Measurements from ENCODE around the gene BRF1.

The BRF1 gene

GRCh38 chr14:105348169-105348944 is 47.6 kb upstream of the BRF1 start:
- 93% methylated on average over 26 of the region's 26 CpGs for WGBS
- Histone ChIP-seq H2BK5ac (ENCODE audit: low read depth, low read length, poor library complexity, severe bottlenecking) (no peak overlapping the region), H3K4ac (ENCODE audit: low read depth in 1 of 2, low read length in 2 of 2) (no peak overlapping the region), H4K8ac (ENCODE audit: low read length) (no peak overlapping the region), H3K36me3 (ENCODE audit: control insufficient read depth in 1 of 2, insufficient read depth in 2 of 2, low read depth in 1 of 2, low read length in 2 of 2) (peaks cover 2 to 28% of the 10 kb centered on the region in 2 experiments), H3K27ac (ENCODE audit: low read length, poor library complexity, severe bottlenecking) (no peak overlapping the region), H3K4me2 (ENCODE audit: low read length, poor library complexity, severe bottlenecking) (no peak overlapping the region), H3K14ac (ENCODE audit: low read length in 2 of 2) (no peak overlapping the region), H3K4me1 (ENCODE audit: control insufficient read depth, insufficient read depth, low read depth, low read length) (peaks cover 13% of the 10 kb centered on the region), H2BK120ac (ENCODE audit: low read depth, low read length) (no peak overlapping the region), H2BK12ac (ENCODE audit: low read length in 2 of 2) (no peak overlapping the region), H3K4me3 (ENCODE audit: insufficient read depth in 1 of 2, low read depth in 1 of 2, low read length in 2 of 2) (no peak overlapping the region), H3K79me1 (replicated peaks; ENCODE audit: low read length, poor library complexity, severe bottlenecking) (peaks cover 35% of the 10 kb centered on the region), H3K18ac (ENCODE audit: low read depth in 1 of 2, low read length in 2 of 2) (no peak overlapping the region), H2AK5ac (ENCODE audit: low read length, severe bottlenecking) (no peak overlapping the region), H4K91ac (ENCODE audit: low read length) (no peak overlapping the region), H3K23ac (ENCODE audit: low read length in 2 of 2) (no peak overlapping the region), H3K9ac (ENCODE audit: low read length) (no peak overlapping the region), H3K9me3 (ENCODE audit: control insufficient read depth, low read length) (peaks cover 4% of the 10 kb centered on the region), H2AFZ (ENCODE audit: low read depth, low read length) (no peak overlapping the region), H2BK15ac (ENCODE audit: low read depth, poor library complexity, severe bottlenecking) (no peak overlapping the region), H3K27me3 (ENCODE audit: control insufficient read depth in 1 of 2, insufficient read depth in 1 of 2, low read length in 2 of 2) (no peaks in the 10 kb centered on the region)
- no peak for DNase-seq

- Histone ChIP-seq H4K91ac (ENCODE audit: low read length) (peak overlapping the region; percentile 16), H4K8ac (ENCODE audit: low read length) (no peak overlapping the region), H3K4me3 (ENCODE audit: insufficient read depth in 1 of 2, low read depth in 1 of 2, low read length in 2 of 2) (no peak overlapping the region), H2BK120ac (ENCODE audit: low read depth, low read length) (no peak overlapping the region), H3K9ac (ENCODE audit: low read length) (no peak overlapping the region), H2AK5ac (ENCODE audit: low read length, severe bottlenecking) (no peak overlapping the region), H3K27me3 (ENCODE audit: control insufficient read depth in 1 of 2, insufficient read depth in 1 of 2, low read length in 2 of 2) (no peaks in the 10 kb centered on the region), H3K23ac (ENCODE audit: low read length in 2 of 2) (no peak overlapping the region), H3K36me3 (ENCODE audit: control insufficient read depth in 1 of 2, insufficient read depth in 2 of 2, low read depth in 1 of 2, low read length in 2 of 2) (peaks cover 2 to 26% of the 10 kb centered on the region in 2 experiments), H3K27ac (ENCODE audit: low read length, poor library complexity, severe bottlenecking) (no peak overlapping the region), H3K4ac (ENCODE audit: low read depth in 1 of 2, low read length in 2 of 2) (no peak overlapping the region), H3K4me2 (ENCODE audit: low read length, poor library complexity, severe bottlenecking) (no peak overlapping the region), H3K14ac (ENCODE audit: low read length in 2 of 2) (no peak overlapping the region), H3K4me1 (ENCODE audit: control insufficient read depth, insufficient read depth, low read depth, low read length) (peaks cover 13% of the 10 kb centered on the region), H2BK5ac (ENCODE audit: low read depth, low read length, poor library complexity, severe bottlenecking) (no peak overlapping the region), H3K79me1 (replicated peaks; ENCODE audit: low read length, poor library complexity, severe bottlenecking) (peaks cover 40% of the 10 kb centered on the region), H2BK12ac (ENCODE audit: low read length in 2 of 2) (no peak overlapping the region), H3K18ac (ENCODE audit: low read depth in 1 of 2, low read length in 2 of 2) (no peak overlapping the region), H2BK15ac (ENCODE audit: low read depth, poor library complexity, severe bottlenecking) (no peak overlapping the region), H3K9me3 (ENCODE audit: control insufficient read depth, low read length) (peaks cover 4% of the 10 kb centered on the region), H2AFZ (ENCODE audit: low read depth, low read length) (no peak overlapping the region)
- 92% methylated on average over 4 of the region's 8 CpGs for WGBS
- no peak for DNase-seq
Observed at GRCh38 chr14:105347587-105347968, 46.8 kb upstream of the BRF1 start.

GRCh38 chr14:105346876-105347586 is 46.2 kb upstream of the BRF1 start:
- Histone ChIP-seq H2BK120ac (ENCODE audit: low read depth, low read length) (no peak overlapping the region), H2BK5ac (ENCODE audit: low read depth, low read length, poor library complexity, severe bottlenecking) (no peak overlapping the region), H3K23ac (ENCODE audit: low read length in 2 of 2) (no peak overlapping the region), H3K18ac (ENCODE audit: low read depth in 1 of 2, low read length in 2 of 2) (no peak overlapping the region), H3K36me3 (ENCODE audit: control insufficient read depth in 1 of 2, insufficient read depth in 2 of 2, low read depth in 1 of 2, low read length in 2 of 2) (peaks cover 2 to 26% of the 10 kb centered on the region in 2 experiments), H3K4me3 (ENCODE audit: insufficient read depth in 1 of 2, low read depth in 1 of 2, low read length in 2 of 2) (no peak overlapping the region), H3K4ac (ENCODE audit: low read depth in 1 of 2, low read length in 2 of 2) (no peak overlapping the region), H2BK15ac (ENCODE audit: low read depth, poor library complexity, severe bottlenecking) (no peak overlapping the region), H2BK12ac (ENCODE audit: low read length in 2 of 2) (no peak overlapping the region), H3K79me1 (replicated peaks; ENCODE audit: low read length, poor library complexity, severe bottlenecking) (peaks cover 43% of the 10 kb centered on the region), H2AFZ (ENCODE audit: low read depth, low read length) (no peak overlapping the region), H3K27me3 (ENCODE audit: control insufficient read depth in 1 of 2, insufficient read depth in 1 of 2, low read length in 2 of 2) (no peaks in the 10 kb centered on the region), H3K4me2 (ENCODE audit: low read length, poor library complexity, severe bottlenecking) (no peak overlapping the region), H3K27ac (ENCODE audit: low read length, poor library complexity, severe bottlenecking) (no peak overlapping the region), H4K91ac (ENCODE audit: low read length) (no peak overlapping the region), H3K9me3 (ENCODE audit: control insufficient read depth, low read length) (peaks cover 4% of the 10 kb centered on the region), H3K4me1 (ENCODE audit: control insufficient read depth, insufficient read depth, low read depth, low read length) (peaks cover 11% of the 10 kb centered on the region), H3K9ac (ENCODE audit: low read length) (no peak overlapping the region), H4K8ac (ENCODE audit: low read length) (no peak overlapping the region), H2AK5ac (ENCODE audit: low read length, severe bottlenecking) (no peak overlapping the region), H3K14ac (ENCODE audit: low read length in 2 of 2) (no peak overlapping the region)
- DNase-seq: no peak
- whole genome bisulfite sequencing: 94% methylated on average over 14 of the region's 18 CpGs

GRCh38 chr14:105346200-105346533 is 45.4 kb upstream of the BRF1 start:
- no peak overlapping the region for H2AFZ ChIP-seq (ENCODE audit: low read depth, low read length)
- no peak overlapping the region for H3K4me2 ChIP-seq (ENCODE audit: low read length, poor library complexity, severe bottlenecking)
- no peak overlapping the region for H2AK5ac ChIP-seq (ENCODE audit: low read length, severe bottlenecking)
- no peak overlapping the region for H2BK15ac ChIP-seq (ENCODE audit: low read depth, poor library complexity, severe bottlenecking)
- no peak for DNase-seq
- peaks cover 4% of the 10 kb centered on the region for H3K9me3 ChIP-seq (ENCODE audit: control insufficient read depth, low read length)
- WGBS: 89% methylated on average over 4 of the region's 13 CpGs
- no peak overlapping the region for H3K18ac ChIP-seq (ENCODE audit: low read depth in 1 of 2, low read length in 2 of 2)
- H4K91ac ChIP-seq (ENCODE audit: low read length): no peak overlapping the region
- H2BK120ac ChIP-seq (ENCODE audit: low read depth, low read length): no peak overlapping the region
- H3K27me3 ChIP-seq (ENCODE audit: control insufficient read depth in 1 of 2, insufficient read depth in 1 of 2, low read length in 2 of 2): no peaks in the 10 kb centered on the region
- peaks cover 9% of the 10 kb centered on the region for H3K4me1 ChIP-seq (ENCODE audit: control insufficient read depth, insufficient read depth, low read depth, low read length)
- peaks cover 1 to 26% of the 10 kb centered on the region in 2 experiments for H3K36me3 ChIP-seq (ENCODE audit: control insufficient read depth in 1 of 2, insufficient read depth in 2 of 2, low read depth in 1 of 2, low read length in 2 of 2)
- H3K4ac ChIP-seq (ENCODE audit: low read depth in 1 of 2, low read length in 2 of 2): no peak overlapping the region
- H3K79me1 ChIP-seq (replicated peaks; ENCODE audit: low read length, poor library complexity, severe bottlenecking): peaks cover 48% of the 10 kb centered on the region
- H2BK12ac ChIP-seq (ENCODE audit: low read length in 2 of 2): no peak overlapping the region
- no peak overlapping the region for H3K9ac ChIP-seq (ENCODE audit: low read length)
- H3K4me3 ChIP-seq (ENCODE audit: insufficient read depth in 1 of 2, low read depth in 1 of 2, low read length in 2 of 2): no peak overlapping the region
- H3K23ac ChIP-seq (ENCODE audit: low read length in 2 of 2): no peak overlapping the region
- H3K27ac ChIP-seq (ENCODE audit: low read length, poor library complexity, severe bottlenecking): no peak overlapping the region
- no peak overlapping the region for H3K14ac ChIP-seq (ENCODE audit: low read length in 2 of 2)
- H4K8ac ChIP-seq (ENCODE audit: low read length): no peak overlapping the region
- H2BK5ac ChIP-seq (ENCODE audit: low read depth, low read length, poor library complexity, severe bottlenecking): no peak overlapping the region

Data from mesenchymal stem cell (in vitro differentiated cells and primary cell).